HG03565 (cell line): ENCODE measurements around the gene PLEKHG3.
"Not testable (repeated sequence)": the region's sequence is repeated elsewhere in the genome, so short reads cannot be mapped to it uniquely, and the experiment has no call there.

Experiments used
- ATAC-seq: cut with Tn5 transposase; IDR thresholded peaks from one replicate; pipeline ENCODE4 v1.9.1; 2021; ENCODE audit warnings: mild to moderate bottlenecking, moderate library complexity; ENCODE audit not compliant: unreplicated experiment

The PLEKHG3 gene

GRCh38 chr14:64686282-64686615 lies 18.0 kb upstream of the PLEKHG3 start:
- ATAC-seq = no peak

GRCh38 chr14:64688031-64688430 lies 16.2 kb upstream of the PLEKHG3 start:
- ATAC-seq = no peak

- ATAC-seq = no peak
Measured at GRCh38 chr14:64688811-64689281, 15.4 kb upstream of the PLEKHG3 start.

DNA sequence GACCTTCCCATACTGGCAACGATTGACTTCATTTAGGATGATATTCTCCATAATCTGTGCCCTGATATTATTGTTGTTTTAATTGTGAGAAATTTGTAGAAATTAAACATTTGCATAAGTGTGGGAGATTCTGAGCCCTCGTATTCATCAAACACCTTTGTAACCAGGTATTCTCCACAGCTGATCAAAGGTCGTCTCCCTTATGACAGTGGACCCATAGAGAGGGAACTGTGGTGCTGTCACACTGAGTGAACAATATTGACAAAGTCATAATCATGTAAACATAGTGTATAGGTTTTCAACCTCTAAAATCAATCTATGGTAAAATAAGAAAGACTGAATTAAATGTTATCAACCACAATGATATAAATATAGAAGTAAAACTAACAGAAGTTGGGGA lies 14.9 kb upstream of the PLEKHG3 start:
- ATAC-seq = no peak

GRCh38 chr14:64690607-64691006 lies 13.6 kb upstream of the PLEKHG3 start:
- not testable (repeated sequence) for ATAC-seq

DNA sequence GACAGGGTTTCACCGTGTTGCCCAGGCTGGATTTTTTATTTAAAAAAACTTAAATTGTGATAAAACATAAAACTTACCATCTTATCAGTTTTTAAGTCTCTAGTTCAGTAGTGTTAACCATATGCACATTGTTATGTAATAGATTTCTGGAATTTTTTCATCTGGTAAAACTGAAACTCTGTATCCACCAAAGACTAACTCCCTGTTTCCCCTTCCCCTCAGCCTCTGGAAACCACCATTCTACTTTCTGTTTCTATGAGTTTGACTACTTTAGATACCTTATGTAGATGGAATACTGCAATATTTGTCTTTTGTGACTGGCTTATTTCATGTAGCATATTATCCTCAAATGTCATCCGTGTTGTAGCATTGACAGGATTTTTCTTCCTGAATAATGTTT lies 12.8 kb upstream of the PLEKHG3 start:
- ATAC-seq = no peak

DNA sequence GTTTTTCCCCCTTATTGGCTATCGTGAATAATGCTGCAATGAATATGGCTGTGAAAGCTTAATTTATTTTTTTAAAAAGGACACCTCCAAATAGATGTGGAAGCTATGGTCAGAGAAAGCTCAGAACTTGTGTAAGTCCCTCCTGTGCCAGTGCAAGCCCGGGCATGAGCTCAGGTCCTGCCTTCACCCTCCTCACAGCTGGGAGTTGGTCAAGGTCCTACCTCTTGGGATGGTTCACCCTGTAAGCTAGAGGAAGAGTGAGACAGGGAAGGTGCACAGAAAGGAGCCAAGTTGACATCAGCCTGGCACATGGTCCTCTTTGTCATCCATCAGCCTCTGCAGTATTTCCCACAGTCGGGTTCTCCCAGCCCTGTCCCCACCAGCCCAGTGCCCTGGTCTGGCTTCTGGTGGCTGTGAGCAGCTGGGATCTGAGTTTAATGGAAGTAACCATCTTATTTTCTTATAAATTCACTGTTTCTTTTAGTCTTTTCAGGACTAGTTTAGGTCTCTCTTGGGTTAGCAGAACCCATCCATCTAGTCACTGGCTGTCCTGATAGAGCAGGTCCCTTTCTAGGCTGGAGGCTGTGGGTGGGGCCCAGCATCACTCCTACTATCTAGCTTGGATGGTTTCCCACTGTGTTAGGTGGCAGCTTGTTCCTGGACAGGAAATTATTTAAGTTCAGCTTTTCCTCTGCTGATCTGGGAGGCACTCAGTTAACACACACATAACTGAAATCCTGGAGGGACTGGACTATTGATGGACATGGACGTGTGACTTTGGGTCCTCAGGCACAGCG lies 11.8 kb upstream of the PLEKHG3 start:
- no peak for ATAC-seq

GRCh38 chr14:64692986-64693809 lies 11.0 kb upstream of the PLEKHG3 start:
- no peak for ATAC-seq

GRCh38 chr14:64693810-64694165 lies 10.4 kb upstream of the PLEKHG3 start:
- ATAC-seq = no peak

- ATAC-seq = no peak
Measured at GRCh38 chr14:64695071-64695470, 9.2 kb upstream of the PLEKHG3 start.

DNA sequence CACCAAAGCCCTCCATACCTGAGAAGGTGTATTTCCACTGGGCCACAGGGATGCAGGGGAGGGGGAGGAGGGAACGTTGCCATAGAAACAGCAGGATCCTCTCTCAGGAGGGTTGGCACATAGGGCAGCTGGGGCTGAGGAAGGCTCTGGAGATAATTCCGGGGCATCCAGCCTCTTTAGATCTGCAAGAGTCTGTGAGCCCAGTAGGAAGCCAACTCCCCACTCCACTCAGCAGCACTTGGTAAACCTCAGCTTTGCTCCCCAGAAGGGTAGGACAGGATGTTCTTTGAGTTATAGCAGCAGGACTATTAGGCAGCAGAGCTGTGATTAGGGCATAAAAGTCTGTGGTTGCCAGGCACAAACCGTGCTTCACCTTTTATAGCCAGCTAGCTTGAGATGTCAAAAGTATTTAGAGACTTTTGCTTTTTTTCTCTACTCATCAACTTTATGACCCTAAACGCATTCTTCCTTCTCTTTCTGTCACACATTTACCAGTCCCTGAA lies 7.8 kb upstream of the PLEKHG3 start:
- ATAC-seq = no peak

DNA sequence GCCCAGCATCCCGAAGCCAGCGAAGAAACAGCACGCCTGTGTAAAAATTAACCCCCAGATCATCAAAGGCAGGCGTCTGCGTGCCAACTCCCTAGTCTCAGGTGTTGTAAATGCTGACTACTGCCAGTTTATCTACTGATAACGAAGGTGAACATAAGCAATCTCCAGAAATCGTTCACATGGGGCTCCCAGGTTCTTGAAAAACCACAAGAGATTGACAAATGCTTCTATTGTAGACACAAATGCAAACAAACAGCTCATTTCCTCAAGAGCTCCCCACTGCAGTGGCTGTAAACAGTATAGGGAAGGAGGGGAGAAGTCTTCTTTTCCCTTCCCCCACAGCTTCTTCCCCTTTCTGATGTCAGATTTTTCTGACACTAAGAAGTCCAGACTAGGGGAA lies 5.3 kb upstream of the PLEKHG3 start:
- no peak for ATAC-seq

GRCh38 chr14:64700290-64700689 lies 3.9 kb upstream of the PLEKHG3 start:
- no peak for ATAC-seq

DNA sequence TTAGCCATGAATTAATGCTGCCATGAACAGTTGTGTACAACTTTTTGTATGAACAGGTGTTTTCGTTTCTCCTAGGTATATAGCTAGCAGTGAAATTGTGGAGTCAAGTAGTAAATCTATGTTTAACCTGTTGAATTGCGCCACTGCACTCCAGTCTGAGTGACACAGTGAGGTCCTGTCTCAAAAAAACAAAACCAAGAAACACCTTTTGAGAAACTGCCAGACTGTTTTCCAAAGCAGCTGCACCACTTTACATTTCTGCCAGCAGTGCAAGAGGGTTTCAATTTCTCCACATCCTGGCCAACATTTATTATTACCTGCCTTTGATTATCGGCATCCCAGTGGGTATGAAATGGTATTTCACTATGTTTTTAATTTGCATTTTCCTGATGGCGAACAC lies 3.3 kb upstream of the PLEKHG3 start:
- no peak for ATAC-seq

DNA sequence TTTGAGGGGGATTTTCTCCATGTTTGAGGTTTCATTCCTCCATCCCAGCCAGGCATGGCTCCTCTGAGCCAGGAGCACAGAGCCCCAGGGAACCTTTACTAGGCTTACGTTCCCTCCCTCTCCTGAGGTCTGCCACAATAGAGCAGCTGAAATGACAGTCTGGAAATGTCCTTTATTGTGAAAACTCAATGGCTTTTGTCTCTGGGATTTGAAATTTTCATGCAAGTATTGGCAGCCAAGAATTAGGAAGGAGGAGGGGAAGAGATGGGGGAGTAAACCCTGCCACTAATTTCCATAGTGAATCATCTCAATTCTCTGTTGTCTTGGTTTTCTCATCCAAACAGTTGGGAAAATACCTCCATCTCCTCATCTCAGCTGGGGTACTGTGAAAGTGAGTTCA lies 2.6 kb upstream of the PLEKHG3 start:
- no peak for ATAC-seq

DNA sequence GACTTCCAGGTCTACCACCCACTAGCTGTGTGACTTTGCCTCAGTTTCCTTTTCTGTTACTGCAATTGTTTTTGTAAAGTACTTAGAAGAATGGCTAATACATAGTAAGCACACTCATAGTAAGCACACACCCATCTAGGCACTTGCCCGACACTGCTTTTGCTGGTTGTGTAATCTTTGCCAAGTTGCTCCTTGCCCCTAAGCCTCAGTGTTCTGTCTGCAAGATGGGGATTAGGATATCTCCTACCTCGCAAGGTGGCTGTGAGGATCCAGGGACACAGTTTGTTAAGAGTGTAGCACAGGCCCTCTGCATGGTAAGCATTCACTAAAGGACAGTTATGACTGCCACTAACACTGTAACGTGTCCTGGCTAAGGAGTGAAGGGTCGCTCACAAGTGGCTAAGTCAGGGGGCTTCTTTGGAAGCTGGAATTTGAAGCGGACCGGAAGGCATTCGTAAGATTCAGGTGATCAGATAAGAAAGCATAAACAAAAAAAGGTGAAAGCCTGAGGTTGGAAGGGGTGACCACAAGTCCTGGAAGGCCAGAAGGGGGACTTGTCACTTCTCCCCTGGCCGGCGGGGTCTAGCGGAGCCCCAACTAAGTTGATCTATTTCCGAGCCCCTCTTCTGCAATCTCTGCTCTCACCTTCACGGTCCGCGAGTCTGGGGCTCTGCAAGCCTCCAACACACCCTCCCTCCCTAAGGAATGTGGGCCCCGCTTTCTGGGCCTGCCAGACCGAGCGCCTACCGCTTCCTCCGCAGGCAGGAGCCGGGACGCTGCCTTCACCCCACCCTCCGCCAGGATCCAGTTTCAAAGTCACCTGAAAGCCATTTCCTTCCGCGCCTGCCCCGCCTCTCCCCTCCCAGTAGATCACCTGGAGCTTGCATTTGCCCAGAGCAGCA lies 1.5 kb upstream of the PLEKHG3 start:
- ATAC-seq = no peak

DNA sequence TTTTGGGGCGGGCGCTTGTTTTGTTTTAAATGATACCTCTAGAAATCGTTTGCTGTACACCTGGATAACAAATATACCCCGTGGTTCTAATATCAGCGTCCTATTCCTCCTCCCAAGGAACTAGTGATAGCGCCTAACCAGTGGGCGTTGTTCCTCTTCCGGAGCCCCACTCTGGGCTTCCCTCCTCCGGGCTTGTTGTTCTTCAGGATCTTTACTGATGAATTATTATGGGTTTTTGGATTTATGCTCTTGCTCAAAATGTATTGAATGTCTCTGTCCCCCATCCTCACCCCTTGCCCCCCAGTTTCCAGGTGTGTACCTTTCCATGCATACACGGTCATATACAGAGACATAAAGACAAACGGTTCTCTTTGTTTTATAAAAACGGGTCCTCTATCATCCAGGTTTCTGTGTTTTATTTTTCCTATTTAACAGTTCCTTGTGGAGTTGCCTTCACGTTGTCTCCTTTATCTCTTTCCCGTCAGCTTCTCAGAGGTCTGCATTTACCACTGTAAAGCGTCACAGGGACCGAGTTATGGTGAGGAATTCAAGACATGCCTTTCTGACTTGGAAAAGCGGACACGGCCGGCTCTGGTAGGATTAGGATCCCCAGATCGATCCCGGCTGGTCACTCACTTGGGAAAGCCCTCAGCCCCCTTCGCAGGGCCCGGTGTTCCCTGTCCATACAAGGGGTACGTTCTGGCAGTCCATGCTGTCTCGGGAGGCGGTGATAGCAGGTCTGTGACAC lies 655 bp upstream of the PLEKHG3 start:
- ATAC-seq = no peak

GRCh38 chr14:64704743-64705380 lies 638 bp downstream of the PLEKHG3 start:
- no peak for ATAC-seq

DNA sequence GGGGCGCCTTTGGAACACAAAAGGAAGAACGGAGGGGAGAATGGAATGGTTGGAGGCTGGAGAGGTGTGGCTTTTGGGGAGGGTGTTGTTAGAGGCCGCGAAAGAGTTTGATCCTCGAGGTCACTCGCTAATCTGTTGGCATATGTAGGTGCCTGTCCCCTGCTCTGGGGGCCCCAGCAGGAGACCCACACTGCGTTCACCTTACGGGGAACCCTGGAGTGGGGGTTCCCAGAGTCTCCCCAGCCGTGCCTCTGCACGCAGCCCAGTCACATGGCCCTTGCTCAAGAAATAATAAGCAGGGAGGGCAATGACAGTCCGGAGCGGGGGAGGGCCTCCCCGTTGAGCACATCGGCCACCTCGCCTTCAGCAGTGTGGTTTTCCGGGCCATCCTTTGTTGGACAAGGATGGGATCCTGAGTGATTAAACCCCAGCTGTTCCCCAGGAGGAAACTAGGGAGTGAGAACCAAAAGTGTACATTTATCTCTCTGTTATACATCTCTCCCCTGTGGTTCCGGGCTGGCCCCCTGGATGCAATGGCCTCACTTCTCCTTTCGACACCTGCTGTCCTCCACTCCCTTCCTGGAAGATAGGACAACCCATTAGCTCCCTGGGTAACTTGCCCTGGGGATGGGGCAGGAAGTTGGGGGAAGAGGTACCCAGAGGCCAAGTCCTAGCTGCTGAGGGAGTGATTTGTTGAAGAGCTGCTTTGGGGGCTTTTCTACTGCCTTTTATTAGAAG lies 1.3 kb downstream of the PLEKHG3 start:
- ATAC-seq = no peak
